ENCODE measurements around the gene MAD2L1. TPM values are rescaled to one million over a fixed set of nuclear protein-coding genes. Genes with fewer than 3 reads are reported as not detected.

MAD2L1 gene
- total RNA-seq, 1 donor from 2014 or later, result 0.90 TPM

DNA sequence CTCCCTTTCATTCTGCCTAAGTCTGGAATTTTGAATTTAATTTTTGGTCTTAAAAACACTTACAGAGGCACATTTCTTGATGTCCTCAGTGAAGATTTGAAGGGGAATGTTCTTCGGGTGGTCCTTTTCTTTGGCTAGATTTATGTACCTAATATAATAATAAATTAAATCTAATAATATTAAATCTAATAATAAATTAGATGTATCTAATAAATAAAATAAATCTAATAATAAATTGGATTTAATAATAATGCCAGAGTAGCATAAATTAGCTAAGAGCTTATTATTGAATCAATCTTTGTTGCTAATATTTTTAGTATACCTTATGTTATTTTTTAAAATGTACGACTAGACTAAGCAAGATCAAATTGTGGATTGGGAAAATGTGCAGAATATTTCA, 39.8 kb downstream of the MAD2L1 start:
- intact Hi-C loops (cut with DNase I), result no loop called here
- ATAC-seq, result no peak
- TF ChIP-seq, protein P1, sequence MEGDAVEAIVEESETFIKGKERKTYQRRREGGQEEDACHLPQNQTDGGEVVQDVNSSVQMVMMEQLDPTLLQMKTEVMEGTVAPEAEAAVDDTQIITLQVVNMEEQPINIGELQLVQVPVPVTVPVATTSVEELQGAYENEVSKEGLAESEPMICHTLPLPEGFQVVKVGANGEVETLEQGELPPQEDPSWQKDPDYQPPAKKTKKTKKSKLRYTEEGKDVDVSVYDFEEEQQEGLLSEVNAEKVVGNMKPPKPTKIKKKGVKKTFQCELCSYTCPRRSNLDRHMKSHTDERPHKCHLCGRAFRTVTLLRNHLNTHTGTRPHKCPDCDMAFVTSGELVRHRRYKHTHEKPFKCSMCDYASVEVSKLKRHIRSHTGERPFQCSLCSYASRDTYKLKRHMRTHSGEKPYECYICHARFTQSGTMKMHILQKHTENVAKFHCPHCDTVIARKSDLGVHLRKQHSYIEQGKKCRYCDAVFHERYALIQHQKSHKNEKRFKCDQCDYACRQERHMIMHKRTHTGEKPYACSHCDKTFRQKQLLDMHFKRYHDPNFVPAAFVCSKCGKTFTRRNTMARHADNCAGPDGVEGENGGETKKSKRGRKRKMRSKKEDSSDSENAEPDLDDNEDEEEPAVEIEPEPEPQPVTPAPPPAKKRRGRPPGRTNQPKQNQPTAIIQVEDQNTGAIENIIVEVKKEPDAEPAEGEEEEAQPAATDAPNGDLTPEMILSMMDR (IDR thresholded peaks at IDR 0.05), result no peak

DNA sequence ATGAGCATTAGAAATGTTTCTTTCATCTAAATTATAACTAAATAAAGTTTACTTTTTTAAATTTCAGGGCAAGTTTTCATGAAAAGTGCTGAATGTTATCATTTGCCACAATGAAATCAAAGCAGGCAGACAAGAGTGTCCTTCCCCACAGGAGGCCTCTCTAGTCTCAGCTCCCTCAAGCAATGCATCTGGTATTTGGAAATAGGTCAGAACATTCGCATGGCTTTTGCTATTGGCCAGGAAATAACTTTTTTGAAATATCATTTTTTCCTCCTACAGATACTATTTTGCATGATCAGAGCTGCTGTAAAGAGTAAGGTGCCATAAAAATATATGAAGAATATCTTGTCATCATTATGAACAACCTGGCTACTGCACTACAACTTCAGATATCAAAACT, 41.1 kb downstream of the MAD2L1 start:
- Histone ChIP-seq H3K27ac (no peak overlapping the region), H3K4me3 (no peak overlapping the region), H3K36me3 (no peaks in the 10 kb centered on the region), H3K4me1 (no peaks in the 10 kb centered on the region), H3K27me3 (no peaks in the 10 kb centered on the region), H3K9me3 (no peaks in the 10 kb centered on the region)
- TF ChIP-seq, protein P1 (IDR thresholded peaks at IDR 0.05), result no peak
- DNase-seq (no peak), ATAC-seq (no peak)
- intact Hi-C loops (cut with DNase I), result no loop called here

More for the DNA sequence above, 39.8 kb downstream of the MAD2L1 start:
- DNase-seq, result no peak
- Histone ChIP-seq H3K4me1 (no peaks in the 10 kb centered on the region), H3K27ac (no peak overlapping the region), H3K27me3 (no peaks in the 10 kb centered on the region), H3K9me3 (no peaks in the 10 kb centered on the region), H3K36me3 (no peaks in the 10 kb centered on the region), H3K4me3 (no peak overlapping the region)

DNA sequence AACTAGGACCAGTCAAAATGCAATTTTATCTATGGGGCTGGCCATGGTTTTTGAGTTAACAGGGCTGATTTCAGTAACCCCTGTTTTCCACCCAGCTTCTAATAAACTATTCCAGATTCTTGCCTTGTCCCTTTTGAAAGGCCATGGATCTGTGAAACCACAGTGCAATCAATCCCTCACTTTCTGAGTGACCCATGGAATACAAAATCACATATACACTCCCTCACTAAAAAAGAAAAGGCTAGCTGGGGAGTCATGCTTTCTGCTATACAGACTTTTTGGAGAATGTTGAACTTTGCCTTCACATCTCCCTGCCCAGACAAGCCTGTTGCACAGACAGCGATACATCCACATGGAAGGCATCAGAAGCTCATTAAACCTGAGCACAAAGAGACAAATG, 47.9 kb downstream of the MAD2L1 start:
- ATAC-seq, result no peak
- no peak overlapping the region for H3K4me3 ChIP-seq

DNA sequence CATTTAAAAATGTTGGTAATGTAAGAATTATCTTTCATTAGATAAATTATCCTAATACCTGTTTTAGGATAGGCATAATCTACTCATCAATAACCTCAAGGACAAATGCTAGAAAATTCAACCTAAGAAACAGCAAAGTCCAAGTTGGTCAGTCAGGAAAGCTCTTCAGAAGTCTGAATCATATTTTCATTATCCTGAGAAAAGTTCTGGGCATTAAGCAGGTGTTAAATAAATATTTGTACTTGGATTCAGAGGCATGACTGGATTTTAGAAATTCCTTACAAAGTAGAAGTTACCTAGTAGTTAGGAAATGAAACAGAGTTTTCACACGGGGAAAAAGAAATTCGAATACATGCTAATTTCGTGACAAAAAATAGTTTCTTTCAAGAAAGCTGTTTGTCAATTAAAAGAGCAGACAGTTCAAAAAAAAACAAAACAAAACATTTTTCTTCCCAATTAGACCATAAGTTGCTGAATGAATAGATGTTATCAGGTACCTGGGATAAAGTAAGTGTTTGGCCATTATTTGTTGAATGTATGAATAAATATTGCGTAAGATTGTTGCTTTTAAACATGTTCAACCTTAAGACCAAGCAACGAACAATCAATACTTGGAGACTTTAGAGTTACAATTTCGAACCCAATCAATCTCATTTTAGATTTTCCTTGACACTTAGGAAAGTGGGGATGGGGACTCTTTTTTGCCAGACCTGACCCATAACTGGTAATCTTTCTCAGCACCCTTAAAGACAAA, 48.5 kb downstream of the MAD2L1 start:
- H3K27me3 ChIP-seq, result no peaks in the 10 kb centered on the region
- H3K36me3 ChIP-seq, result no peaks in the 10 kb centered on the region
- no peaks in the 10 kb centered on the region for H3K9me3 ChIP-seq
- no peak overlapping the region for H3K27ac ChIP-seq
- no peaks in the 10 kb centered on the region for H3K4me1 ChIP-seq
- ATAC-seq, result no peak
- H3K4me3 ChIP-seq, result no peak overlapping the region
- TF ChIP-seq, protein P1 (IDR thresholded peaks at IDR 0.05), result no peak
- no peak for DNase-seq
- intact Hi-C loops (cut with DNase I), result no loop called here

More for the DNA sequence above, 47.9 kb downstream of the MAD2L1 start:
- H3K36me3 ChIP-seq, result no peaks in the 10 kb centered on the region
- no peak for DNase-seq
- TF ChIP-seq, protein P1 (IDR thresholded peaks at IDR 0.05), result no peak
- H3K4me1 ChIP-seq, result no peaks in the 10 kb centered on the region
- intact Hi-C loops (cut with DNase I), result no loop called here
- no peaks in the 10 kb centered on the region for H3K27me3 ChIP-seq
- H3K9me3 ChIP-seq, result no peaks in the 10 kb centered on the region
- H3K27ac ChIP-seq, result no peak overlapping the region

DNA sequence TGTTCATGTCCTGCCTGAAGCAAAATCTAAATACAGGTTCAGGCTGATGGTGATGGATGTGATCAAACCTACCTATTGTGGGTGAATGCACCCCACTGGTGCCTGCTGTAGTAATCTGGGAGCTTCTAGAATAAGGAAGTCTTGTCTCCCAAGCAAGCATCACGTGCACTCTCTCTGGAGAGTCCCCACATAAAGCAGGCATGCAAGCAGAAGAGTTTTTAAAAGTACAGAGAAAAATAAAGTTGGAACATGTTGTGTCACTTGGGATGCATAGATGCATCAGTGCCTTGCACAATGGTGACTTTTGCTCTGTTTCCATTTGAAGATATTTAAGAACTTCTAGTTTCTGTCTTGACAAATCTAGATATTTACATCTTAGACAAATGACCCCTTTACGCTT, 54.9 kb downstream of the MAD2L1 start:
- Histone ChIP-seq H3K4me3 (no peak overlapping the region), H3K27me3 (no peaks in the 10 kb centered on the region), H3K36me3 (no peaks in the 10 kb centered on the region), H3K4me1 (no peaks in the 10 kb centered on the region), H3K27ac (no peak overlapping the region), H3K9me3 (no peaks in the 10 kb centered on the region)
- ATAC-seq (no peak), DNase-seq (no peak)
- TF ChIP-seq, protein P1 (IDR thresholded peaks at IDR 0.05), result no peak
- intact Hi-C loops (cut with DNase I), result no loop called here
